Measurements from ENCODE around the gene DCAF10. TPM values are rescaled to one million over a fixed set of nuclear protein-coding genes. Genes with fewer than 3 reads are reported as not detected.

Gene DCAF10
- total RNA-seq, 1 experiment from 2014 or later: 11.6 TPM

DNA sequence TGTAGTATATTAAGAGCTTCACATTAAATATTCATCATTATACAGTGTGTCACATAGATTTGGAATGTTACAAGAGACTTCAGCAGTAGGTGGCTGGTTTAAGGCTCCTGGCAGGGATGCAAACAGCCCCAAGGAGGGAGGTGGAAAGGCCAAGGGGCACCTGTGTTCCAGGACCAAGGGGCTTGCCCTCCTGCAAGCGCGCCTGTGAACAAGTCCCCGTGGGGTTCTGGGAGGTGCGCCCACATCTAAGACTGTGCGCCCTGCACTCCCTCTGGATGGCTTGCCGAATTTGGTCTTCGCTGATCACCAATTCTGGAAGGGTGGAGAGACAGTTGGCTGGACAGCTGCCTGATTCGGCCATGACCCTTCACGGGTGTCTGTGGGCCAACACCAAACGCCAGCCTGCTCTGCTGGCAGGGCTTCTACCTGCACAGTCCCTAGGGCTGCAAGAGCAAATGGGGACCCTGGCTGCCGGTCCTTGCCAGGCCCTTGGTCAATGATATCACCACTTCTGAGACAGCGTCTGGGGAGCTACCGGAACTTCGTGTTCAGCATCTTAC lies 115.4 kb downstream of the DCAF10 start:
- no peak for DNase-seq (ENCODE audit: low read depth)
- in situ Hi-C loops (cut with HindIII; ENCODE audit: low pct_unique_long_range_greater_than_20kb, low sequenced_read_pairs): loop anchor here (25.0 kb wide), 1 partner anchor 421 kb away; no protein-coding TSS in a partner anchor

DNA sequence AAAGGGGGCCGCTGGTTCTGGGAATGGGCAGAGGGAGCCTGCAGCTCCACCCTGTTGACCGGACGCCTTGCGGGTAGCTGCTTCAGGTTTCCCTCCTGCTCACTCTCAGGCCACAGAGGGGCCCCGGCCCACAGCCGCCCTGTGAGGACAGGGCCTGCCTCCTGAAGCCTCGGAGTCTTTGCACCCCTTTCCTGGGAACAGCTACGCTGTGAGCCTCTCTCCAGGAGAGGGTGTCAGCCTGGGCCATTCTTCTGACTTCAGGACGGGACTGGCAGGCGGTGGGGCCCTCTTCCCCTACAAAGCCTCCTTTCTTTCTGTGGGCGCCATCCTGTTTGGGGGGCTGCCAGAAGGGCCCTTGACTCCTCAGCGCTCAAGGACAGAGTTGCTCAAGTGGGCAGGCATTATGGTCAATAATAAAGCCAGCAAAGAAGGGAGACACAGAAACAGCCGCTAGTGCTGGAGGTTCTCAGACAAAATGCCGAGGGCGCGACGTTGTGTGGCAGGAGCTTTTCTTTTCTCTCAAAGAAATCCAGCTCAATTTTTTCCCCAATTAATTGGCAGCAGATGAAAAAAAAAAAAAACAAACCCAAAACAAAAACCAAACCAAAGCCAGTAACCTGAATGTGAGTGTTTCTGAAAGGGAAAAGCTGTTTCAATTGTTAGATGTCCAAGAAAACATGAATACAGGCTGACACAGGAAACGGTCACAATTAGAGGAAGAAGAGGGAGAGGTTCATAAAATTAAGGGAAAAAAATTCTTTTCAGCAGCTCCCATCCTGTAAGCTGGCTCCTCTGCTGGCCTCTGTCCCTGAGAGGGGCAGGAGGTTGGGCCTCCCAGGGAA lies 116.1 kb downstream of the DCAF10 start:
- in situ Hi-C loops (cut with HindIII; ENCODE audit: low pct_unique_long_range_greater_than_20kb, low sequenced_read_pairs): loop anchor here (25.0 kb wide), 1 partner anchor 421 kb away; no protein-coding TSS in a partner anchor
- DNase-seq (ENCODE audit: low read depth): no peak

Other genes starting within 250 kb of the DCAF10 start
- gene FBXO10, start 224.4 kb upstream of the DCAF10 start, total RNA-seq (2014; rRNA removed; shearing (Covaris generic); ENCODE audit: low replicate concordance): 1.3 and 3.3 TPM in 2 replicates
- 206 and 292 TPM in 2 replicates for gene TOMM5, start 208.2 kb upstream of the DCAF10 start, total RNA-seq (2014; rRNA removed; shearing (Covaris generic); ENCODE audit: low replicate concordance)
- gene FRMPD1, start 149.8 kb upstream of the DCAF10 start, total RNA-seq (2014; rRNA removed; shearing (Covaris generic); ENCODE audit: low replicate concordance): not detected in 2 replicates
- 2.5 and 6.1 TPM in 2 replicates for gene TRMT10B, start 47.0 kb upstream of the DCAF10 start, total RNA-seq (2014; rRNA removed; shearing (Covaris generic); ENCODE audit: low replicate concordance)
- 31.8 and 100 TPM in 2 replicates for gene EXOSC3, start 15.7 kb upstream of the DCAF10 start, total RNA-seq (2014; rRNA removed; shearing (Covaris generic); ENCODE audit: low replicate concordance)
- gene SLC25A51, start 103.3 kb downstream of the DCAF10 start, total RNA-seq (2014; rRNA removed; shearing (Covaris generic); ENCODE audit: low replicate concordance): 8.8 and 22.9 TPM in 2 replicates

Data from Caki2 (cell line).